Stimulated activated CD8-positive, alpha-beta memory T cell treated with anti-CD3 and anti-CD28 coated beads, Interleukin-12 subunit alpha, Interleukin-12 subunit beta, amount 100 ng/mL, for 4 hours (primary cell): ENCODE data around the gene NACA2.
"Not testable (repeated sequence)": the region's sequence is repeated elsewhere in the genome, so short reads cannot be mapped to it uniquely, and the experiment has no call there.

Experiments used
- DNase-seq: peaks from one replicate; pipeline ENCODE4 v3.0.0-alpha.2; 2020; ENCODE audit warnings: low read depth

NACA2 gene

DNA sequence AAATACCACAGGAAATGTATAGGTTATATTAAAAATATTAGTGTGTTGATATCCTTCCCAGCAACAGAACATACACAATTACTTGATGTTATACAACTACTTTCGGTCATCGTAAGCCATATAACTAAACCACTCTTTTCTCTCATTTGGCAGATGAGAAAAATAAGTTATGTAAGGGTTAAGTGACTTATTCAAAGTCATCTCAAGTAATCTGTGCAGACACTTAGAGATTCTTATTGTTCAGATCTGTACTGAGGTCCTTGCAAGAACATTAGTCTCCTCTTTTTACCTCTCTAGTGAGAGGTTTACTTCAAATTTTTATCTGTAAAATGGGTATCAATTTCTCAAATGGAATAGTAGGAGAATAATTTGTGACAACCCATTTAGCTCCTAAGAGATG is 15.0 kb downstream of the NACA2 start:
- no peak for DNase-seq

DNA sequence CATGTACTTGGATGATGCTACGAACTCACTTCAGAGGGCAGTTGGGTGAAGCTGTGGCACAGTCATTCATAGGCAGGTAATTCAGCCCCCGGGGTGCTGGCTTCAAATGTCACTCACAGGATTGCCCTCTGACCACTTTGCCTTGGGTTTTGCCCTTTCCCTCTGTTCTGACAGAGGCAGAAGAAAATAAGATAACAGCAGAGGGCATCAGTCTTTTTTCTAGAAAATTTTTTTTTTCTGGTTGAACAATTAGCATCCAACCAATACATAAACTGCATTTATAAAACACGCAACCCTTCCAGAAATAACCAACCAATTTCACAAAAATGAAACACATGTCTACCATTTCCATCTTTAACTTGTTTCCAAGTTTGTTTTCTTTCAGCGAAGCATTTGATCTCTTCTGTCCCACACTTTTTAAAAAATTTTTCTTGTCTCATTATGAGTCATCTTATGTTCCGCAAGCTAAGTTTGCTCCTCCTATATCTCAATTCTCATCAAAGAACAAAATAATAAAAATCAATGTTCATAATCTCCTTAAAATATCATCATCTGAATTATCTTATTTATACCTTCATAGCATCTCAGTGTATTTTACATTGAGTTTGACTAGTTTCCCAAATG is 15.6 kb downstream of the NACA2 start:
- no peak for DNase-seq

DNA sequence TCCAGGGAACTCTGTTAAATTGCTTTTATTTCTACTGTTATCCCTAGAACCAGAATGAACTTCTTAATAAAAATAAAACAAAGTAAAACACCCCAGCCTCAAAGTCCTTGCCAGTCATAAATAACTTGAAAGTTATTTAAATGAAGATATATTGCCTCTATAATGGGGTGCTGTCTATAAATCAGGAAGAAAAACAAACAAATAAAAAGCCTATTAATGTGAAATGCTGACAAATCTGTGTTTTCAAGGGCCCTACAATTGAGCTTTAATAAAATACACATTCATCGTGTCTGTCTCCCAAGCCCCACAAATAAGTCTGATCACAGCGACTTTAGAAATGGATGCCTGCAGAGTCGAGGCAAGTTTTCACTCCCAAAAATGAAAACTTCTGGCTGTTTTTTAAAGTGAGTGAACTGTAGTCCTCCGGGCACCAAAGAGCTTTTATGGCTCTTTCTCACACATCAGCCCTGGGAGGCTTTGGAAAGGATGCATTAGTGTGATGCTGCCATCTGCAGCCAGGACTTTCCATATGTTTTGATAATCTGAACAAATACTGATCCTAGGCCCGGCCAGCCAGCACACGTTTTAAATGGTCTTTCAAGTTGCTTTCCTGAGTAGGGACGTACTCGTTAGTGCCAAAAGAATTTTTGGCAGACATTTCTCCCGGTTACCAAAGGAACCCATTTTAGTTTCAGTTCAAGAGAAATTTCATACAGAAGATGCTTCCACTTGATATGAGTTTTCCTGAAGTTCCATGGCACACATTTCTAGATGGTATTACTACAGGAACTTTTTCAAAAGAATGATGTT is 16.3 kb downstream of the NACA2 start:
- DNase-seq, result no peak

DNA sequence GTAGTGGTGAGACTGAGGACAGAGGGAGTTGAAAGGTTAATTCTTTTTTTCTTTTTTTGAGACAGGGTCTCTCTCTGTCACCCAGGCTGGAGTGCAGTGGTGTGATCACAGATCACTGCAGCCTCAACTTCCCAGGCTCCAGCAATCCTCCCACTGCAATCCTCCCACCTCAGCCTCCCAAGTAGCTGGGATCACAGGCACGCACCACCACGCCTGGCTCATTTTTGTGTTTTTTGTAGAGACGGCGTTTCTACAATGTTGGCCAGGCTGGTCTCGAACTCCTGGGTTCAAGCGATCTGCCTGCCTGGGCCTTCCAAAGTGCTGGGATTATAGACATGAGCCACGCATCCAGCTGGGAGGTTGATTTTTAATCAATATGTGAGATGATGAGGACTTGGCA is 18.5 kb downstream of the NACA2 start:
- not testable (repeated sequence) for DNase-seq

DNA sequence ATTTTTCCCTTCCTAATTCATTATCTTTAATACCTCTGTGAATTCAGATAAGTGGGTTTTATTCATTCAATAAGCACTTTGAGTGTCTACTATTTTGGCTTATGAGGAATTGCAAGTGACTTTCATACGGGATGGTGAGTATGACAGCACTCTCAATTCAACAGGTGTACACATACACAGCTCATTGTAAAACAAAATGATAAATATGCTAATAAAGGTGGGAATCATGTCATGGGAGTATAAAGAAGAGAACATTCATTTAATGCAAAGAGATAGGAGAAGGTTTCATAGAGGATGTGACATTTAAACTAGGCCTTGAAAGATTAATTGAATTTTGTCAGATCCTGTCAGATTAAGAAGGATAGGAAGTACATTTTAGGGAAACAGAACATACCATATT is 19.4 kb downstream of the NACA2 start:
- no peak for DNase-seq

DNA sequence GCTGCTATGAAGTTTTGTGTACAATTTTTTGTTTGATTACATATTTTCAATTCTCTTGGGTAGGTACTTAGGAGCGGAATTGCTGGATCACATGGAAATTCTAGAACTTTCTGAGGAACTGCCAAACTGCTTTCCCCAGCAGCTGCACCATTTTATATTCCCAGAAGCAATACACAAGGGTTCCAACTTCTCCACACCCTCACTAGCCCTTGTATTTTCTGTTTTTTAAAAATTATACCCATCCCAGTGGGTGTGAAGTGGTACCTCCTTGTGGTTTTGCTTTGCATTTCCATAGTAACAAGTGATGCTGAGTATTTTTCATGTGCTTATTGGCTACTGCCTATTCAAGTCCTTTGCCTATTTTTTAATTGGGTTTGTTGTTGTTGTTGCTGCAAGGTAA is 20.9 kb downstream of the NACA2 start:
- no peak for DNase-seq

DNA sequence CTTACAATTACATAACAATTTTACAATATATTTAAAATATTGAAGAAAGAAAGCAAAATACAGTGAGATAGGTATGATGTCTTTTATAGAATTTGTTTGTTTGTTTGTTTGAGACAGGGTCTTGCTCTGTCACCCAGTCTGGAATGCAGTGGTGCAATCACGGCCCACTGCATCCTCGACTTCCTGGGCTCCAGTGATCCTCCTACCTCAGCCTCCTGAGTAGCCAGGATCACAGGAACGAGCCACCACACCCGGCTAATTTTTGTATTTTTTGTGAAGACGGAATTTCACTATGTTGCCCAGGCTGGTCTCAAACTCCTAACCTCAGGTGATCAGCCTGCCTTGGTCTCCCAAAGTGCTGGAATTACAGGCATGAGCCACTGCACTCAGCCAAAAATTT is 21.5 kb downstream of the NACA2 start:
- not testable (repeated sequence) for DNase-seq

DNA sequence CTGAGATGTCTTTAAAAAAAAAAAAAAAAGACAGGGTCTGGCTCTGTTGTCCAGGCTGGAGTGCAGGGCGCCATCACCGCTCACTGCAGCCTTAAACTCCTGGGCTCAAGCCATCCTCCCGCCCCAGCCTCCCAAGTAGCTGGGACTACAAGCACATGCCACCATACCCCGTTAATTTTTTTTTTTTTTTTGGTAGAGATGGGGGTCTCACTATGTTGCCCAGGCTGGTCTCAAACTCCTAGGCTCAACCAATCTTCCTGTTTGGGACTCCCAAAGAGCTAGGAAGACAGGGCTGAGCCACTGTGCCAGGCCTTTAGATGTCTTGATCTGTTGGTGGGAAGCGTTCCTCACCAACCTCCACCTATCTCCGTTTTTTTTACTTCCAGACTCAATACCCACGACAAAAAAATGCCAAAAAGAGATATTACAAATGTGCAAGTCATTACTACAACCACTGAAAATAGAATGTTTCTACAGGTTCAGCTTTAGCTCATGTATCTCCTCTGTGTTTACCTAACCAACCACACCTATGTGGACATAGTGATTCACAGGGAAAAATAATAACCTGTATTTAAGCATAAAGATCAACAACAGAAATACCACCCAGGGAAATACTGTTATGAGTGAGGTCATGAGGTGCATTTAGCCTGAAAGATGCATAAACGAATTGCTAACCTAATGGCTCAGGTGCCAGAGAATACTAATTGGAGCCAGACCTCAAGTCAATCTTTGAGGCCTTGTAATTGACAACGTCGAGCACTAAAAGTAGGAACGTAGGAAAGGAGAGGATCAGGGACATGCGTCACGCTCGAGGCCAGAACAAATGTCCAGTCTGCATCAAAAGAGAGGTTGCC is 22.6 kb downstream of the NACA2 start:
- no peak for DNase-seq

DNA sequence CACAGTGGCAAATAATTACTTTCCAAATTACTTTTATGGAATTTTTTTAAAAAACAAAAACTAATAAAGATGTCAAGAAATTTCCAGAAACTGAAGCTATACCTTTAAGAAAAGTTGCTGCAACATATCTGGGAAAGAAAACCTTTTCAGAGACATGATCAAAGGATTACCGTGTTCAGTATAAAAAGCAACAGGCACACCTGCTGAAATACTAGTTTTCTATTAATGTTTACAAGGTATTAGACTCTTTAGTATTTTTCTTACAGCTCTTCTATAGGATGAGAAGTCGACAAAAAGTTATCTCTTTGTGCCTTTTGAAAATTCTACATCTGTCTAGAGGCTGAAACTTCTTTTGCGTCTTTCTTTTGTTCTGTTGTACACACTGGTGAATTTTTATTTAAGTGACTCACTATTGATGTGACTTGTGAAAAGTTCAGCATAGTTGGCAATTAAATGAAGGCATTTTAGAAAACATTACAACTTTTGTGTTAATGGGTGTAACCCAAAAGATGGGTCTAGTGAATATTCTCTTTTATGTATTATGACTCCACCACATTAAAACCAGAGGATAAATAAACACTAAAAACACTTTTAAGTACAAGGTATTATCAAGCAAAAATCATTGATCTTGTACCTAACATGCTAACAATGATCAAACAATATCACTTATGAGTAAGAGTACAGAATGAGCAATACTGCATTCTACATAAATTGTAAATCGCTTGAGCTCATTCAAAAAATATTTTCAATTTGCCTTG is 23.8 kb downstream of the NACA2 start:
- DNase-seq, result no peak

DNA sequence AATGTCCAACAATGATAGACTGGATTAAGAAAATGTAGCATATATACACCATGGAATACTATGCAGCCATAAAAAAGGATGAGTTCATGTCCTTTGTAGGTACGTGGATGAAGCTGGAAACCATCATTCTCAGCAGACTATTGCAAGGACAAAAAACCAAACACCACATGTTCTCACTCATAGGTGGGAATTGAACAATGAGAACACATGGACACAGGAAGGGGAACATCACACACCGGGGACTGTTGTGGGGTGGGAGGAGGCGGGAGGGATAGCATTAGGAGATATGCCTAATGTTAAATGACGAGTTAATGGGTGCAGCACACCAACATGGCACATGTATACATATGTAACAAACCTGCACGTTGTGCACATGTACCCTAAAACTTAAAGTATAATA is 24.6 kb downstream of the NACA2 start:
- not testable (repeated sequence) for DNase-seq

DNA sequence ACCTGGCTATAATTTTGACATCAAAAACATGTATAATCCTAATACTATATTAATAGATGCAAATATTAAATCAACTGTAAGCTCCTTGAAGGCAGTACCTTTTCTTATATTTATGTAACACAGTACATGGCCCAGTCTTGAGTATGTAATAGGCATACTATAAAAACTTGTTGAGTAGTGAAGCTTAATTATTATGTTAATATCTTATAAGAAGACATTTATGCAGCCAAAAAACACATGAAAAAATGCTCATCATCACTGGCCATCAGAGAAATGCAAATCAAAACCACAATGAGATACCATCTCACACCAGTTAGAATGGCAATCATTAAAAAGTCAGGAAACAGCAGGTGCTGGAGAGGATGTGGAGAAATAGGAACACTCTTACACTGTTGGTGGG is 25.2 kb downstream of the NACA2 start:
- DNase-seq, result not testable (repeated sequence)

DNA sequence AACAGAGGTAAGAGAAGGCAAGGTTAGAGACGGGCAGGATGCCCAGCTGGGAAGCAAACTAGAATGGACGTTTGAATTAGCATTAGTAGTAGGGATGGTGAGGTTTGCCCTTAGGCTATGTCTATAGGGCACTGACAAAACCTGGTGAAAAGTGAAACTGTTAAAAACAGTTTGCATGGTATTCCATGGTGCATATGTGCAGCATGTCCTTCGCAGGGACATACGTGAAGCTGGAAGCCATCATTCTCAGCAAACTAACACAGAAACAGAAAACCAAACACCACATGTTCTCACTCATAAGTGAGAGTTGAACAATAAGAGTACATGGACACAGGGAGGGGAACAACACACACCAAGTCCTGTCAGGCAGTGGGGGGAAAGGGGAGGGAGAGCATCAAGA is 25.8 kb downstream of the NACA2 start:
- no peak for DNase-seq

DNA sequence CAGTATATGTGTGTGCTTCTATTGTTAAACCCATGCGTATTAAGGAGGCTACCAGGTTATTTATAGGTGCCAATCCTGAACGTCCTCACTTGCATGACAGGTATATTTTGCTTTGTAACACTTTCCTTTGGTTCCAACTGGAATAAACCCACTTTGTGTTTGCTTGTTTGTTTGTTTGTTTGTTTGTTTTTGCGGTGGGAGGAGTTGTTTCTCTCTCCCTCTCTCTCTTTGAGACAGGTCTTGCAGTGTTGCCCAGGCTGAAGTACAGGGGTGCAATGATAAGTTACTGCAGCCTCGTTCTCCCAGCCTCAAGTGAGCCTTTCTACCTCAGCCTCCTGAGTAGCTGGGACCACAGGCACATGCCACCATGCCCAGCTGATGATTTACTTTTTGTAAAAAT is 28.7 kb downstream of the NACA2 start:
- DNase-seq, result no peak

DNA sequence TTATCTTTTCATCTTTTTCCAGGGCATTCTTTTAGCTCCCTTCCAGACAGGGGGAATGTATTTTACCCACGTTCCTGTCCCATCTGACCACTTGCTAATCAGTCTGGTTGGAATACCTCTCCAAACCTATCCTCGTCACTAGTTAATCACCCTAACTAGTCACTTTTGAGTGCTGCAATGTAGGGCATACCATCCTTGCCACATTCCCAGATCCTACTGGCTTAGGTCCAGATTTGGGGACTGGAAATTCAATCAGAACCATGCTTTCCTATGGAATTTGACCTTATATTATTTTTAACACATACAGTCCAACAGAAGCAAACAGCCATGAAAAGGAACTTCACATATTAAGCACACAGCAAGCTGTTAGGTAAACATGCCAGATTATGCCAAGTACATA is 29.7 kb downstream of the NACA2 start:
- DNase-seq, result no peak

DNA sequence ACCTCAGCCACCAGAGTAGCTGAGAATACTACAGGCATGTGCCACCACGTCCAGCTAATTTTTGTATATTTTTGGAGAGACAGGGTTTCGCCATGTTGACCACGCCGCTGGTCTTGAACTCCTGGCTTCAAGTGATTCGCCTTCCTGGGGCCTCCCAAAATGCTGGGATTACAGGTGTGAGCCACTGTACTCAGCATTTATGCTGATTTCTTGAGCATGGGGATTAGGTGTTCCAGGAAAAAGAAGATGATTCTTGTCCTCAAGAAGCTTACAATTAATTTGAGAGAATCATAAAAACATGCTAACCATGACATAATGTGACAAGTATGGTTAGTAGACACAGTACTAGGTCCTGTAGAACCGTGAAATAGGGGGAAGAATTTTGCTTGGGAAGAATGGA is 30.9 kb downstream of the NACA2 start:
- DNase-seq, result no peak

DNA sequence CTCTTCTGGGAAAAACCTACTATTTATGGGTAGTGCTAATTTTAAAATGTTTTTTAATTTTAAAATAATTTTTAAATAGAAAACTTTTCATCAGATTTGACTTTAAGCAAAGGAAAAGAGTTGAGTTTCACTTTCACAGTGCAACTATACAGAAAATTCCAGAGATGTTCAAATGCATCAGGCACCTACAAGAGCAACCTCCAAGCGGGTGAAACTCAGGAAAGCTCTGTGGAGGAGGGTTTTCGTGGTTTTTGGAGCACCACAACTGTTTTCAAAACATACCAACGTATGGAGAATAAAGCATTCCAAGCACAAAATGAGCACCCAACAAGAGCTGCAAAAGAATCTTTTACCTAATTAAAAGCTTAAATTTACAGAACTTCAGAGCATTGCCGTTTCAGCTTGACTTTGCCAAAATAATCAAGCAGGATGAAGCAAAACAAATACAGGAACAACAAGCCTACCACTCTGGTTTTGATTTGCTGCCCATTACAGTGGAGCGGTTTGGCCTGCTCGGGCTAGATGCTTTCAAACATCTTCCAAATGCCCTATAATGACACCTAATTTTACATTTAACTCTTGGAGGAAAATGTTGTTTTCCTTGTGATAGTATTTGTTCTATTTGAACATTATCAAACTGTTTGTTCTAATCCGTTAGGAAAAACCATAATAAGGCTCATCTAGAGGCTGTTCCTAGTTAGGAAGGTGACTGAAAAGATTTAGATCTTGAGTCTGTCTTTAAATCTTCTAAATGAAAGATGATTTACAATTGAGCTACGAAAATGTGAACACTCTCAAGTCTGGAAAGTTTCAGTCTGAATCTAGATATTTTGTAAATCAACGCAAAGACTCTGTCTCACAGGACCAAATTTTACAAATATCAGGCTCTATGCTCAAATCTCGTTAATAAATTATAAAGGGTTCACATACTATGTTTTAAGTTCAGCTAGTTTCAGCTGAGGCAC is 34.5 kb downstream of the NACA2 start:
- DNase-seq, result no peak

DNA sequence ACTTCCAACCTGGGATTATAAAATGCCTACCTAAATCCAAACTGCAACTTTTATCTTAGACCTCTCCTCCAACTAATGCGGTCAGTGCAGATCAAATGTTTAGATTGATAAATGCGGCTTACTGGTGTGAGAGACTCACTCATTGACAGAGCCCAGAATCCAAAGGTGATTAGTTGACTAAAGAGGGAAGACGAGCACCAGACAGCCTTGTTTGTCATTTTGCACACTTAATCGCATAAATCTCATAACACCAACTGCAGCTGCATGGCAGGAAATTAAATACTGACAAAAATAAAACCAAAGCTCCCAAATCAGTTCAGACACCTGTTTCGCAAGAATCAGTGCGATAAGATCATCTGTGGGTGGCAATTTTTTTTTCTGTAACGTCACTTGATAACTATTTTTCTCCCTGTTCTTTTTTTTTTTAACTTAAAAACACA is 35.9 kb downstream of the NACA2 start:
- no peak for DNase-seq

DNA sequence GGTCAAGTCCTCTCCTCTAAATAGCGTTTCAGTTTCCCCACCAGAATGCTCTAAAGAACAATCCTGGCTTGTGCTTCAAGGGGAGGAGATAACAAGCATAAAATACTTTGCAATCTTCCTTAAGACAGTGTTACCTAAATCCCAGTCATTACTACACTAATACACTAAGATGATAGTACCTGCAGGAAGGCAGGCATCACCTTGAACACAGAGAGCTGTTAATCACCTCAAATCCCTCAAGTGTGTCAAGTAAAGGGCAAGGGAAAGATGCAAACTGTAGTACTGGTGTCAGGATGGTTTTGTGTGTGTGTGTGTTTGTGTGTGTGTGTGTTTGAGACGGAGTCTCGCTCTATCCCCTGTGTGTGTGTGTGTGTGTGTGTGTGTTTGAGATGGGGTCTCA is 36.8 kb downstream of the NACA2 start:
- DNase-seq, result no peak

DNA sequence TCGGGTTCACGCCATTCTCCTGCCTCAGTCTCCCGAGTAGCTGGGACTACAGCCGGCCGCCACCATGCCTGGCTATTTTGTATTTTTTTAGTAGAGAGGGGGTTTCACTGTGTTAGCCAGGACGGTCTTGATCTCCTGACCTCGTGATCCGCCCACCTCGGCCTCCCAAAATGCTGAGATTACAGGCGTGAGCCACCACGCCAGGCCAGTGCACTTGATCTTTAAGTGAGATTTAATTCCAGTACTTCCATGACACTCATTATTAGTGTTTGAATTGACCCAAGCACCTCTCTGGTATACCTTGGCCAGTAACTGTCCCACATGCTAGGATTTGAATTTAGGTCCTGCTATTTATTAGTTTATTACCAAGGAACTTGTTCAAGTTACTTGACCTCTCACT is 38.5 kb downstream of the NACA2 start:
- not testable (repeated sequence) for DNase-seq

DNA sequence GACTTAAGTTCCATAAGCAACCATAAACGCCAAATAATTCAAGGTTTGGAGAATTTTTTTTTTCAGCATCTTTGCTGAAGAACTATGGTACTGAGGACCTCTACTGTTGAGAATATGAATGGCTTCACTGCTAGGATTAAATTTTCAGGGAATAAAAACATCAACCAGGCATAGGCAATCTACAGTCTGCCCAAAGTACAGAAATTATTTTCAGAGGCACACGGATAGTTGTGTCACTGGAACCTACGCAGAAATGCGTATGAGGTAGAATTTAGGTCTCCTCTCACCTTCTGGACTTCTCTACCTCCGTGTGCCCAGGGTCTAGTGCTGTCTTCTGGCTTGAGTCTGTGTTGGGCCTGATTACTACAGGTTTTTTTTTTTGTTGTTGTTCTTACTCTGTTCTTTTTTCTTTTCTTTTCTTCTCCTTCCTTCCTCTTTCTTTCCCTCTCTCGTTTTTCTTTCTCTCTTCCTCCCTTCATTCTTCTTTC is 39.7 kb downstream of the NACA2 start:
- DNase-seq, result no peak

DNA sequence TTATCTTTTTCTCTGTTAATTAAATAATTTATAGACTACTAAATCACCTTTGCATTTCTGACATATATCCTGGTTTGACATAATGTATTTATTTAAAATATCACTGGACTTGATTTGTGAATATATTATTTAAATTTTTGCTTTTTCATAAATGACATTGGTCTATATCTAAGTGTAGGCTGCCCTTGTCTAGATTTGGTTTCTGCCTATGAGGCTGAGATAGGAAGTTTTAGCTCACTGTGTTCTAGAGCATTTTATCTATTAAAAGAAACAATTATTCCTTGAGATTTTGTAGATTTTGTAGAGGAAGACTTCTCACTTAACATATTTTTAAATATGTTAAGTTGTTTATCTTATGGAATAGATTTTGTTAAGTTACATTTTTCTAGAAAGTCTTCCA is 43.9 kb downstream of the NACA2 start:
- no peak for DNase-seq
